Embryonic facial prominence (tissue), 1 donor: ENCODE results near the gene SAP25.

Experiments
- DNase-seq: peaks from one replicate; pipeline ENCODE4 v3.0.0-alpha.2; 2016; ENCODE audit errors: extremely low spot score

SAP25 gene

GRCh38 chr7:100595188-100595587, 21.5 kb upstream of the SAP25 start:
- no peak for DNase-seq

- no peak for DNase-seq
Measured at GRCh38 chr7:100591596-100591995, 17.9 kb upstream of the SAP25 start.

GRCh38 chr7:100590077-100590737, 16.5 kb upstream of the SAP25 start:
- no peak for DNase-seq

GRCh38 chr7:100589341-100589947, 15.7 kb upstream of the SAP25 start:
- DNase-seq = no peak

GRCh38 chr7:100588438-100588837, 14.7 kb upstream of the SAP25 start:
- DNase-seq = no peak

- DNase-seq = peak; percentile 100
Measured at GRCh38 chr7:100586266-100587025, 12.7 kb upstream of the SAP25 start, which contains the start of gene FBXO24. FBXO24 (plus strand) TSS chr7:100586328; CDS start chr7:100586626, 298 bp downstream.

- no peak for DNase-seq
Measured at GRCh38 chr7:100585511-100586265, 12.0 kb upstream of the SAP25 start, which contains the start of gene LRCH4. LRCH4 (minus strand) TSS chr7:100586129; CDS start chr7:100586100, 29 bp downstream.

- DNase-seq = no peak
Measured at GRCh38 chr7:100584683-100585510, 11.2 kb upstream of the SAP25 start.

GRCh38 chr7:100584054-100584682, 10.5 kb upstream of the SAP25 start:
- no peak for DNase-seq

GRCh38 chr7:100583132-100584053, 9.7 kb upstream of the SAP25 start:
- DNase-seq = no peak

- DNase-seq = no peak
Measured at GRCh38 chr7:100582650-100583049, 8.9 kb upstream of the SAP25 start.

- DNase-seq = no peak
Measured at GRCh38 chr7:100582041-100582579, 8.4 kb upstream of the SAP25 start.

- no peak for DNase-seq
Measured at GRCh38 chr7:100580466-100581283, 7.0 kb upstream of the SAP25 start.

GRCh38 chr7:100578246-100579183, 4.8 kb upstream of the SAP25 start:
- no peak for DNase-seq

GRCh38 chr7:100577507-100577906, 3.8 kb upstream of the SAP25 start:
- no peak for DNase-seq

GRCh38 chr7:100577103-100577502, 3.4 kb upstream of the SAP25 start:
- DNase-seq = no peak

- DNase-seq = no peak
Measured at GRCh38 chr7:100576384-100576993, 2.8 kb upstream of the SAP25 start.
